Activated naive CD8-positive, alpha-beta T cell treated with anti-CD3 and anti-CD28 coated beads, Interleukin-2, amount 50 U/mL, for 24 hours (primary cell): ENCODE results near the gene FBXO31.
"Not testable (repeated sequence)": the region's sequence is repeated elsewhere in the genome, so short reads cannot be mapped to it uniquely, and the experiment has no call there.

Experiments
- ATAC-seq: fragments of 150-1000 bp; cut with Tn5 transposase; one replicate; pipeline ENCODE4 v1.10.0; 2021
- DNase-seq: peaks from one replicate; pipeline ENCODE4 v3.0.0; 2021
- H3K27ac Mint-ChIP-seq: one replicate; pipeline ENCODE4 v1.8.0; 2021; ENCODE audit warnings: mild to moderate bottlenecking, mixed read lengths
- H3K27me3 Mint-ChIP-seq: one replicate; pipeline ENCODE4 v1.8.0; 2021; ENCODE audit warnings: mixed read lengths
- H3K36me3 Mint-ChIP-seq: one replicate; pipeline ENCODE4 v1.8.0; 2021; ENCODE audit warnings: low read depth, mixed read lengths
- H3K4me1 Mint-ChIP-seq: one replicate; pipeline ENCODE4 v1.8.0; 2021; ENCODE audit warnings: mixed read lengths
- H3K4me3 Mint-ChIP-seq: one replicate; pipeline ENCODE4 v1.8.0; 2021; ENCODE audit warnings: mild to moderate bottlenecking, moderate library complexity, mixed read lengths
- H3K9me3 Mint-ChIP-seq: one replicate; pipeline ENCODE4 v1.8.0; 2021; ENCODE audit warnings: mixed read lengths

FBXO31 gene

DNA sequence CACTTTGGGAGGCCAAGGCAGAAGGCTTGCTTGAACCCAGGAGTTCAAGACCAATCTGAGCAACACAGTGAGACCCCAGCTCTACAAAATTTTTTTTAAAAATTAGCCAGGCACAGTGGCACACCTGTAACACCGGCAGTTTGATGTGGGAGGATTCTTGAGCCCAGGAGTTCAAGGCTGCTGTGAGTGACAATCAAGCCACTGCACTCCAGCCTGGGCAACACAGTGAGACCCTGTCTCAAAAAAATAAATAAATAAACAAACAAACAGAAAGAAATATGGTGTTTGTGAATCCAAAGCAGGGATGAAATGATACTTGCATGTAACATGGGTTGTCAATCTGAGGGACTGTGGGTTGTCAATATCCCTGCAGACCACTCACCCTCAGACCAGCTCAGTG, 16.6 kb downstream of the FBXO31 start:
- peaks cover 61% of the 10 kb centered on the region for H3K4me1 Mint-ChIP-seq

DNA sequence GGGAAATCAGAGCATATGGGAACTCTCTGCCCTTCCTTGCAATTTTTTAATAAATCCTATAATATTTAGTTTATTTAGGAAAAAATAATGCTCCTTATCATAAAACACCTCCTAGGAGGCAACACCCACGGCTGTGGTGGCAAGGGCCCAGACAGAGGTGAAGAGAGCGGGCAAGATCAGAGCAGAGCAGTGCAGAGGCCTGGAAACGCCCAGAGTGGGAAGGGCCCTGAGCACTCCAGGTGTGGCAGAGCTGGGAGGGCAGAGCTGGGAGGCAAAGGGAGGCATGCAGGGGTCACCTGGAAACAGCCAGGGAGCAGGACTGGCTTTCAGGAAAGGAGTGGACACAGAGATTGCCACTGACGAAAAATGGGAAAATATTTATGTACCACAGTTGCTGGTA, 17.3 kb downstream of the FBXO31 start:
- peaks cover 24% of the 10 kb centered on the region for H3K36me3 Mint-ChIP-seq
- no peak overlapping the region for H3K4me3 Mint-ChIP-seq
- H3K27me3 Mint-ChIP-seq: no peaks in the 10 kb centered on the region
- peaks cover 55% of the 10 kb centered on the region for H3K4me1 Mint-ChIP-seq
- no peak for DNase-seq
- no peaks in the 10 kb centered on the region for H3K9me3 Mint-ChIP-seq
- H3K27ac Mint-ChIP-seq: peak overlapping the region; percentile 56
- no peak for ATAC-seq

More for the DNA sequence above, 16.6 kb downstream of the FBXO31 start:
- Mint-ChIP-seq H3K4me3 (no peak overlapping the region), H3K27me3 (no peaks in the 10 kb centered on the region), H3K27ac (peak overlapping the region; percentile 49), H3K9me3 (no peaks in the 10 kb centered on the region), H3K36me3 (peaks cover 24% of the 10 kb centered on the region)
- DNase-seq (no peak), ATAC-seq (no peak)

- no peak for DNase-seq
- H3K9me3 Mint-ChIP-seq: no peaks in the 10 kb centered on the region
- H3K36me3 Mint-ChIP-seq: peaks cover 27% of the 10 kb centered on the region
- no peaks in the 10 kb centered on the region for H3K27me3 Mint-ChIP-seq
- H3K27ac Mint-ChIP-seq: peak overlapping the region; percentile 27
- no peak for ATAC-seq
- H3K4me3 Mint-ChIP-seq: no peak overlapping the region
- H3K4me1 Mint-ChIP-seq: peaks cover 49% of the 10 kb centered on the region
Observed at GRCh38 chr16:87365021-87365713, 18.4 kb downstream of the FBXO31 start.

GRCh38 chr16:87363771-87364455, 19.7 kb downstream of the FBXO31 start:
- Mint-ChIP-seq H3K4me1 (peaks cover 38% of the 10 kb centered on the region), H3K27me3 (no peaks in the 10 kb centered on the region), H3K9me3 (no peaks in the 10 kb centered on the region), H3K27ac (no peak overlapping the region), H3K36me3 (peaks cover 33% of the 10 kb centered on the region), H3K4me3 (no peak overlapping the region)
- no peak for ATAC-seq
- no peak for DNase-seq

DNA sequence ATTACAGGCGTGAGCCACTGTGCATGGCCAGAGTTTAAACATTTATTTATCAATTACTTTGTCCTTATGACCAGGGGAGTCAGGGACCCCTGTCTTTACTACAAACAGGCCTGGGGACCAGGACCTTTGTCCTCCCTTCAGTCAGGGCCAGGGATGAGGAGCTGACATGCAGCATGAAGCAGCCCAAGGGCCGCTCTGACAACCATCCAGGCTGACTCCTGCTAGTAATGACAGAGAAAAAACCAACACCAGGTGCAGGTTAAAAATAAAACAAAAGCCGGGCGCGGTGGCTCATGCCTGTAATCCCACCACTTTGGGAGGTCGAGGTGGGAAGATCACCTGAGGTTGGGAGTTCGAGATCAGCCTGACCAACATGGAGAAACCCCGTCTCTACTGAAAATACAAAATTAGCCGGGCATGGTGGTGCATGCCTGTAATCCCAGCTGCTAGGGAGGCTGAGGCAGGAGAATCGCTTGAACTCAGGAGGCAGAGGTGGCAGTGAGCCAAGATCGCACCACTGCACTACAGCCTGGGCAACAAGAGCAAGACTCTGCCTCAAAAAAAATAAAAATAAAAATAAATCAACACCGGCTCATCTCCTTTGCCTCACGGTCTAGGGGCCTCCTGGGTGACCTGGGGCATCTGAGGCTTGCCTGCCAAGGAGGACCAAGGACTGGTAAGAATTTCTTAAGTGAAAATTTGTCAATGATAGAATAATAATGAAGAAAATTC, 20.6 kb downstream of the FBXO31 start:
- H3K36me3 Mint-ChIP-seq: peaks cover 33% of the 10 kb centered on the region
- not testable (repeated sequence) for H3K27ac Mint-ChIP-seq, H3K27me3 Mint-ChIP-seq, ATAC-seq, DNase-seq, H3K9me3 Mint-ChIP-seq, H3K4me3 Mint-ChIP-seq
- peaks cover 29% of the 10 kb centered on the region for H3K4me1 Mint-ChIP-seq

DNA sequence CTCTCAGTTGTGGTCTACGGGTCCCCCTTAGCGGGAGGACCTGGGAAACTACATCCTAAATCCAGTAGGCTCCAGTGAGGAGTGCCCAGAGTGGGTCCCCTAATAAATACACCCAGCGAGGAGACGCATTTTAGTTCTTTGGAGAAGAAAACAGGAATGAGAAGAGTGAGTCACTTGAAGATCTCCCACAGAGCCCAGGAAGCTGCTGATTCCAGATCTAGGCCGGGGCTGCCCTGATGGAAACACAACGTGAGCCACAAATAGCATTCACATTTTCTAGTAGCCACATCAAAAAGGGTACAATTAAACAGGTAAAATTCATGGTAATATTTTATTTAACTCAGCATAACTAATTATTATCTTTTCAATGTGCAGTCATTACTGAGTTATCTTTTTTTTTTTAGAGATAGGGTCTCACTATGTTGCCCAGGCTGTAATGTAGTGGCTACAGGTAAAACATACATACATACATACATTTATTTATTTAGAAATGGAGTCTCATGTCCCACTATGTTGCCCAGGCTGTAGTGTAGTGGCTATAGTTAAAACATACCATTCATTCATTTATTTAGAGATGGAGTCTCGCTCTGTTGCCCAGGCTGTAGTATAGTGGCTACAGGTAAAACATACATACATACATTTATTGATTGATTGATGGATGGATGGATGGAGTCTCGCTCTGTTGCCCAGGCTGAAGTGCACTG, 21.5 kb downstream of the FBXO31 start:
- H3K27me3 Mint-ChIP-seq: no peaks in the 10 kb centered on the region
- no peaks in the 10 kb centered on the region for H3K9me3 Mint-ChIP-seq
- H3K36me3 Mint-ChIP-seq: peaks cover 27% of the 10 kb centered on the region
- no peak overlapping the region for H3K4me3 Mint-ChIP-seq
- DNase-seq: no peak
- ATAC-seq: no peak
- peaks cover 19% of the 10 kb centered on the region for H3K4me1 Mint-ChIP-seq
- H3K27ac Mint-ChIP-seq: no peak overlapping the region

- no peaks in the 10 kb centered on the region for H3K9me3 Mint-ChIP-seq
- peaks cover 22% of the 10 kb centered on the region for H3K36me3 Mint-ChIP-seq
- no peaks in the 10 kb centered on the region for H3K27me3 Mint-ChIP-seq
- DNase-seq (no peak), ATAC-seq (no peak)
- H3K4me3 Mint-ChIP-seq: no peak overlapping the region
- H3K27ac Mint-ChIP-seq: no peak overlapping the region
- H3K4me1 Mint-ChIP-seq: peaks cover 15% of the 10 kb centered on the region
Observed at GRCh38 chr16:87360862-87361610, 22.5 kb downstream of the FBXO31 start.

DNA sequence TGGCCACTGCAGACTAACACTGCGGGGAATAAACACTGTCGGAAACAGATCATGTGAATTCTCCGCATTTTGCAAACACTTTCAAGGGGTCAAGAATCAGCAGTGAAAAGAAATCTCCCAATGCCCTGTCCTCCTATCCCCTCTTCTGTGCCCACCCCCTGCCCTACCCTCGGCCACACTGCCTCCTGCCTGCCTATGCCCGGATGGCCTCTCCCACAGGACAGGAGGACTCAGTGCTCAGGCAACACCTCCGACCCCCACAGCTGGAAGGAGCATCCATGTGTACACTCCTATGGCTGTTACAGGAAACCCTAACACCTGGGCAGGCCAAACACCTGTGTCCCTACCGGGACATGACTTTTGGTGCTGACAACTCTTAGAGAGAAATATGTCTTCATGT, 24.5 kb downstream of the FBXO31 start:
- Mint-ChIP-seq H3K27me3 (no peaks in the 10 kb centered on the region), H3K36me3 (peaks cover 22% of the 10 kb centered on the region), H3K9me3 (no peaks in the 10 kb centered on the region), H3K4me1 (peaks cover under 1% of the 10 kb centered on the region), H3K27ac (no peak overlapping the region), H3K4me3 (no peak overlapping the region)
- DNase-seq (no peak), ATAC-seq (no peak)

GRCh38 chr16:87358696-87359095, 24.9 kb downstream of the FBXO31 start:
- Mint-ChIP-seq H3K27me3 (no peaks in the 10 kb centered on the region), H3K4me3 (no peak overlapping the region), H3K4me1 (no peaks in the 10 kb centered on the region), H3K9me3 (no peaks in the 10 kb centered on the region), H3K27ac (no peak overlapping the region), H3K36me3 (peaks cover 22% of the 10 kb centered on the region)
- ATAC-seq: no peak
- no peak for DNase-seq

DNA sequence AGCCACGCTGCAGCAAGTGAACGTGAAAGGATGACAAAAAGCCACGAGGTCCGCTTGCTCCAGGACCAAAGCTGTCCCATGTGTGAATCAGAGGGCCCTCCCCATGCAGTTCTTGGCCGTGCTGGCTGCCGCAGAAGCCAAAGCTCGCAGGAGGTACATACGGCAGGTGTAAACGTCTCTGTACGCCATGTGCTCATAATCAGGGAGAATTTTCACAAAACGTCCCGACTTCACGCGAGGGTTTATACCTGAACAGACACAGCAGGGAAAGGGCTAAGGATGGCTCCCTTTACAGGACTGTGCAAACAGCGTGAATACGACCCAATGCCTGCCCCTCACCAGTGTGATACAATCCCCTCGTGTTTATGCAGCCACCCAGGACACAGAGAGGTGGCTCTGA, 25.3 kb downstream of the FBXO31 start:
- Mint-ChIP-seq H3K36me3 (peaks cover 19% of the 10 kb centered on the region), H3K27ac (no peak overlapping the region), H3K9me3 (no peaks in the 10 kb centered on the region), H3K27me3 (no peaks in the 10 kb centered on the region), H3K4me1 (no peaks in the 10 kb centered on the region), H3K4me3 (no peak overlapping the region)
- DNase-seq: no peak
- ATAC-seq: no peak

DNA sequence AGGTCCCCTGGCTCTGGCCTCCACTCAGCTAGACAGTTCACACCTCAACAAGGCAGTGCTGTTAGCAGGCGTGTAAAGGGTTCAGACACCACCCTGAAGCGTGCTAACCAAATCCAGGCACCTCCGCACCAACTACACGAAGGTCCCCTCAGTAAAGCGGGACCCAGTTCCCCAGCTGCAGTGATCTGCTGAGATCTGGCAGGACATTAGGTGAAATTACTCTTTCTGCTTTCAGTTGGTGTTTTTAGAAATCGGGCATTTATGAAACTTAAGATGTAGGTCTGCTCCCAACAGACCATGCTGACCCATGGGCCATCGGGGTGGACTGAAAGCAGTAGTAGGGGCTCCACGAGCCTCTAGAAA, 27.1 kb downstream of the FBXO31 start:
- no peak for ATAC-seq
- H3K27me3 Mint-ChIP-seq: no peaks in the 10 kb centered on the region

DNA sequence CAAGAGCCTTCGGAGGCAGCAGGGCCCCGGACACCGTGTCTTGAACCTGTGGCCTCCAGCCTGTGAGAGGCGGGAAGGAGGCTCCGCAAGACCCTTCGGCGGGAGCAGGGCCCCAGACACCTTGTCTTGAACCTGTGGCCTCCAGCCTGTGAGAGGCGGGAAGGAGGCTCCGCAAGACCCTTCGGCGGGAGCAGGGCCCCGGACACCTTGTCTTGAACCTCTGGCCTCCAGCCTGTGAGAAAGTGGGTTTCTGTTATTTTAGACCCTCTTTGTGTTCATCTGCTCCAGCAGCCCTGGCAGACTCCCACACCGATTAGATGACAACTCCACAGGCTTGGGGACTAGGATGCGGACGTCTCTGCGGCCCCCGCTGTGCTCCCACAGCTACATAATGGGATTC, 30.0 kb downstream of the FBXO31 start:
- ATAC-seq (no peak), DNase-seq (no peak)
- Mint-ChIP-seq H3K36me3 (peaks cover 14% of the 10 kb centered on the region), H3K27me3 (no peaks in the 10 kb centered on the region), H3K4me3 (no peak overlapping the region), H3K4me1 (no peaks in the 10 kb centered on the region), H3K27ac (no peak overlapping the region), H3K9me3 (no peaks in the 10 kb centered on the region)

More for the DNA sequence above, 27.1 kb downstream of the FBXO31 start:
- no peaks in the 10 kb centered on the region for H3K4me1 Mint-ChIP-seq
- no peak overlapping the region for H3K4me3 Mint-ChIP-seq
- H3K36me3 Mint-ChIP-seq: peaks cover 18% of the 10 kb centered on the region
- no peaks in the 10 kb centered on the region for H3K9me3 Mint-ChIP-seq
- H3K27ac Mint-ChIP-seq: no peak overlapping the region
- no peak for DNase-seq

- peaks cover 10% of the 10 kb centered on the region for H3K36me3 Mint-ChIP-seq
- no peaks in the 10 kb centered on the region for H3K9me3 Mint-ChIP-seq
- ATAC-seq: no peak
- no peaks in the 10 kb centered on the region for H3K4me1 Mint-ChIP-seq
- H3K27ac Mint-ChIP-seq: no peak overlapping the region
- H3K27me3 Mint-ChIP-seq: no peaks in the 10 kb centered on the region
- no peak overlapping the region for H3K4me3 Mint-ChIP-seq
- no peak for DNase-seq
Observed at GRCh38 chr16:87352818-87353217, 30.8 kb downstream of the FBXO31 start.

DNA sequence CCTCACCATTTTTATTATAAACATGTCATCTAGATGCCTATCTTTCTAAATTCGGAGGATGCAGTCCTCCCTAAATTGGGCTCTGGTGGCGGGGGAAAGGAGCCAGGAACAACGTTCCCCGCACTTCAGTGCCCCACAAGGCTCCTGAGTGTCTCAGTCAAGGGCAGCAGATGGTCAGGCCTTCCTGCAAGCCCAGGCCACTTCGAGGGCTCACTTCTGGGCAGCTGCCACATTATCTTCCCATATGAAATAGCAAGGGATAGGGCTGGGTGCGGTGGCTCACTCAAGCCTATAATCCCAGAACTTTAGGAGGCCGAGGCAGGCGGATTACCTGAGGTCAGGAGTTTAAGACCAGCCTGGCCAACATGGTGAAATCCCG, 32.3 kb downstream of the FBXO31 start:
- H3K27me3 Mint-ChIP-seq: no peaks in the 10 kb centered on the region
- H3K4me3 Mint-ChIP-seq: no peak overlapping the region
- DNase-seq (no peak), ATAC-seq (no peak)
- H3K36me3 Mint-ChIP-seq: peaks cover 9% of the 10 kb centered on the region
- H3K4me1 Mint-ChIP-seq: no peaks in the 10 kb centered on the region
- no peak overlapping the region for H3K27ac Mint-ChIP-seq
- H3K9me3 Mint-ChIP-seq: no peaks in the 10 kb centered on the region
